Keratinocyte (primary cell): ENCODE data around the gene KSR2. TPM values are rescaled to one million over a fixed set of nuclear protein-coding genes. Genes with fewer than 3 reads are reported as not detected.

Source experiments
- DNase-seq: peaks from one replicate; pipeline ENCODE4 v3.0.0-alpha.2; 2011; ENCODE audit warnings: low read depth, missing footprints, low spot score
- FAIRE-seq: peaks from 2 replicates; lab custom pipeline; 2011; peaks lifted over from hg19 to GRCh38; lab: Jason Lieb, UNC
- H2AFZ ChIP-seq: 2 replicates; pipeline ENCODE4 v1.6.0; 2012; ENCODE audit warnings: low read length, control low read depth, inconsistent platforms; ENCODE audit not compliant: control insufficient read depth
- H3K27ac ChIP-seq: 2 replicates; pipeline ENCODE4 v1.5.1; 2011; ENCODE audit warnings: low read length; ENCODE audit not compliant: control insufficient read depth, insufficient read depth
- H3K27me3 ChIP-seq: 3 replicates; pipeline ENCODE4 v1.6.0; 2011; ENCODE audit warnings: low read length; ENCODE audit not compliant: control insufficient read depth, insufficient read depth; ENCODE audit errors: extremely low read depth
- H3K36me3 ChIP-seq, 2 experiments: 2 replicates in 1 of 2; 3 replicates in 1 of 2; pipeline ENCODE4 v1.5.1; 2011; ENCODE audit warnings: low read length in 2 of 2, mild to moderate bottlenecking in 1 of 2; ENCODE audit not compliant: control insufficient read depth in 2 of 2, insufficient read depth in 2 of 2; ENCODE audit errors: extremely low read depth in 1 of 2
- H3K4me1 ChIP-seq: 3 replicates; pipeline ENCODE4 v1.5.1; 2011; ENCODE audit warnings: low read length; ENCODE audit not compliant: control insufficient read depth, insufficient read depth; ENCODE audit errors: extremely low read depth
- H3K4me2 ChIP-seq: 3 replicates; pipeline ENCODE4 v1.6.0; 2011; ENCODE audit warnings: low read depth, low read length; ENCODE audit not compliant: control insufficient read depth, insufficient read depth; ENCODE audit errors: extremely low read depth
- H3K4me3 ChIP-seq, 3 experiments: fragments of 200-600 bp in 1 of 3; sonication (generic) in 1 of 3; 2 replicates in 2 of 3; 3 replicates in 1 of 3; pipeline ENCODE4 v1.5.1; 2011 to 2016; ENCODE audit warnings: low read length in 3 of 3, mild to moderate bottlenecking in 3 of 3, control low read depth in 2 of 3, inconsistent platforms in 1 of 3, low read depth in 1 of 3, mixed read lengths in 1 of 3, mixed run types in 1 of 3, moderate library complexity in 1 of 3; ENCODE audit not compliant: control insufficient read depth in 2 of 3, insufficient read depth in 2 of 3; ENCODE audit errors: extremely low read depth in 1 of 3
- H3K79me2 ChIP-seq: 2 replicates; pipeline ENCODE4 v1.6.0; 2012; ENCODE audit warnings: low read length; ENCODE audit not compliant: control insufficient read depth, insufficient read depth
- H3K9ac ChIP-seq: 3 replicates; pipeline ENCODE4 v1.6.0; 2011; ENCODE audit warnings: low read length; ENCODE audit not compliant: control insufficient read depth, insufficient read depth; ENCODE audit errors: extremely low read depth
- H3K9me1 ChIP-seq: 3 replicates; pipeline ENCODE4 v1.6.0; 2011; ENCODE audit warnings: low read length; ENCODE audit not compliant: control insufficient read depth, insufficient read depth; ENCODE audit errors: extremely low read depth
- H3K9me3 ChIP-seq: 2 replicates; pipeline ENCODE4 v1.5.1; 2012; ENCODE audit warnings: low read depth, low read length; ENCODE audit not compliant: control insufficient read depth
- H4K20me1 ChIP-seq: 3 replicates; pipeline ENCODE4 v1.6.0; 2011; ENCODE audit warnings: low read length; ENCODE audit not compliant: control insufficient read depth, insufficient read depth; ENCODE audit errors: extremely low read depth
- EZH2 ChIP-seq: IDR thresholded peaks from one replicate; pipeline ENCODE4 v1.6.1; 2012; ENCODE audit warnings: inconsistent platforms, mild to moderate bottlenecking, low read length, moderate library complexity
- dilution Hi-C: fragments of 300-500 bp; cut with MboI; formaldehyde crosslinking; loops from one replicate; pipeline ENCODE4 v1.7.0; 2020; ENCODE audit warnings: low sequenced_read_pairs; ENCODE audit not compliant: extremely low pct_ligation_motif_present
- polyA plus RNA-seq, 5 experiments: library from polyadenylated mRNA; depleted of rRNA in 3 of 5; stranded (reverse) in 3 of 5; stranded (forward) in 1 of 5; unstranded in 1 of 5; fragments of >200 nt; gene quantifications; 1 replicate in 1 of 5; 2 replicates in 3 of 5; 3 replicates in 1 of 5; pipeline versions ENCODE4 v1.2.1 to v1.2.3, GENCODE V29; 2011 to 2012; ENCODE audit warnings: missing spikeins in 2 of 5, low read depth in 1 of 5, low replicate concordance in 1 of 5
- TF ChIP-seq, protein P1 (sequence below), 3 experiments: IDR thresholded peaks in 1 of 3; conservative IDR thresholded peaks in 1 of 3; optimal IDR thresholded peaks in 1 of 3; 2 replicates in 2 of 3; 3 replicates in 1 of 3; pipeline versions ENCODE3 to v1.5.1; 2011; ENCODE audit warnings: low read length in 3 of 3, mild to moderate bottlenecking in 3 of 3, moderate library complexity in 2 of 3, control low read depth in 1 of 3, inconsistent platforms in 1 of 3; ENCODE audit not compliant: insufficient read depth in 2 of 3; ENCODE audit errors: extremely low read depth in 1 of 3

The KSR2 gene
- polyA plus RNA-seq, 1 donor (not counting 4 experiments of a cell fraction or from before 2014, with no cell fraction given), result 0.01 TPM

DNA sequence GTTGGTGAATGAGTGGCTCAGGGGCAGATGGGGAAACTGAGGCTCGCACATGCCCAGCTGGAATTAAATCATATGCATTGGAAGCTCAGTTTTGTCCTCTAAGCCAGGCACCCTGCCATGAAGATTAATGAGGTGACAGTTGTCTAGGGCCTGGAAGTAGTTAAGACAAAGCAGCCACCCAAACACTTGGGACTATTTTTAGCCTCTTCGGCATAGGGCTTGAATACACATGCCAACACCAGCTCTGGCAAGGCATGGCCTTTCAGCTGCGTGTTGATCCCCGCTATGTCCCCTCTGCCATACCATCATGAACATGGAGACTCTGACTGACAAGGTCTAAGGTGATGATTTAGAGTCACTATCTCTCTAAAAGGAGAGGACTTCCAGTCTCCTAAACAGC, 250.2 kb downstream of the KSR2 start:
- DNase-seq (no peak), FAIRE-seq (no peak)
- Histone ChIP-seq H3K79me2 (no peaks in the 10 kb centered on the region), H2AFZ (no peak overlapping the region), H3K27me3 (no peaks in the 10 kb centered on the region), H3K4me1 (no peaks in the 10 kb centered on the region), H3K36me3 (no peaks in the 10 kb centered on the region), H3K9me3 (no peaks in the 10 kb centered on the region), H3K27ac (no peak overlapping the region), H3K4me3 (no peak overlapping the region), H3K9me1 (no peaks in the 10 kb centered on the region), H4K20me1 (no peaks in the 10 kb centered on the region), H3K4me2 (no peak overlapping the region), H3K9ac (no peak overlapping the region)
- no peak for TF ChIP-seq EZH2
- TF ChIP-seq, protein P1, sequence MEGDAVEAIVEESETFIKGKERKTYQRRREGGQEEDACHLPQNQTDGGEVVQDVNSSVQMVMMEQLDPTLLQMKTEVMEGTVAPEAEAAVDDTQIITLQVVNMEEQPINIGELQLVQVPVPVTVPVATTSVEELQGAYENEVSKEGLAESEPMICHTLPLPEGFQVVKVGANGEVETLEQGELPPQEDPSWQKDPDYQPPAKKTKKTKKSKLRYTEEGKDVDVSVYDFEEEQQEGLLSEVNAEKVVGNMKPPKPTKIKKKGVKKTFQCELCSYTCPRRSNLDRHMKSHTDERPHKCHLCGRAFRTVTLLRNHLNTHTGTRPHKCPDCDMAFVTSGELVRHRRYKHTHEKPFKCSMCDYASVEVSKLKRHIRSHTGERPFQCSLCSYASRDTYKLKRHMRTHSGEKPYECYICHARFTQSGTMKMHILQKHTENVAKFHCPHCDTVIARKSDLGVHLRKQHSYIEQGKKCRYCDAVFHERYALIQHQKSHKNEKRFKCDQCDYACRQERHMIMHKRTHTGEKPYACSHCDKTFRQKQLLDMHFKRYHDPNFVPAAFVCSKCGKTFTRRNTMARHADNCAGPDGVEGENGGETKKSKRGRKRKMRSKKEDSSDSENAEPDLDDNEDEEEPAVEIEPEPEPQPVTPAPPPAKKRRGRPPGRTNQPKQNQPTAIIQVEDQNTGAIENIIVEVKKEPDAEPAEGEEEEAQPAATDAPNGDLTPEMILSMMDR (optimal IDR thresholded peaks at IDR 0.05 in 1 of 3, IDR thresholded peaks at IDR 0.05 in 1 of 3, conservative IDR thresholded peaks at IDR 0.05 in 1 of 3; ENCODE audit: extremely low read depth in 1 of 3, insufficient read depth in 2 of 3, low read length in 3 of 3), result no peak
- dilution Hi-C loops, result no loop called here

DNA sequence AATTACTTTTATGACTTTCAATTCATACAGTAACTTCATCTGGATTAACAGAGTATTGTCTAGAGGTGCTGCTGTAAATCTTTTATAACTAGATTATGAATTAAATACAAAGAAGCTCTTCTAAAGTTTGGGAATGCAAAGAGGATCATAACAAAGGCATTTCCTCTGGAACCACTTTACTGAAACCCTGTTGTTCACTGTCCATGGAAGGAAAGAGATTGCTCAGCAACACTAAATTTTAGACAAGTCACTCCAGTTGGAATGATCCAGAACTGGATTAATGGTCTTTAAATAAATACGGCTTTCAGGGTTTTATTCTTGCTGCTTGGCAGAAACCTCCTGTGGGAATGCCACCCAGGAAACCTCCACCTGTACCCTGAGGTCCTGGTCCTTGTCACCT, 250.6 kb downstream of the KSR2 start:
- Histone ChIP-seq H4K20me1 (no peaks in the 10 kb centered on the region), H3K9me3 (no peaks in the 10 kb centered on the region), H3K4me3 (no peak overlapping the region), H3K4me2 (no peak overlapping the region), H3K36me3 (no peaks in the 10 kb centered on the region), H3K9me1 (no peaks in the 10 kb centered on the region), H3K27ac (no peak overlapping the region), H3K27me3 (no peaks in the 10 kb centered on the region), H2AFZ (no peak overlapping the region), H3K79me2 (no peaks in the 10 kb centered on the region), H3K9ac (no peak overlapping the region), H3K4me1 (no peaks in the 10 kb centered on the region)
- dilution Hi-C loops, result no loop called here
- TF ChIP-seq, protein P1 (optimal IDR thresholded peaks at IDR 0.05 in 1 of 3, IDR thresholded peaks at IDR 0.05 in 1 of 3, conservative IDR thresholded peaks at IDR 0.05 in 1 of 3; ENCODE audit: extremely low read depth in 1 of 3, insufficient read depth in 2 of 3, low read length in 3 of 3), result no peak
- no peak for TF ChIP-seq EZH2
- DNase-seq (no peak), FAIRE-seq (no peak)
